ENCODE measurements around the gene TTC28.
"Not testable (repeated sequence)": the region's sequence is repeated elsewhere in the genome, so short reads cannot be mapped to it uniquely, and the experiment has no call there.

The TTC28 gene

DNA sequence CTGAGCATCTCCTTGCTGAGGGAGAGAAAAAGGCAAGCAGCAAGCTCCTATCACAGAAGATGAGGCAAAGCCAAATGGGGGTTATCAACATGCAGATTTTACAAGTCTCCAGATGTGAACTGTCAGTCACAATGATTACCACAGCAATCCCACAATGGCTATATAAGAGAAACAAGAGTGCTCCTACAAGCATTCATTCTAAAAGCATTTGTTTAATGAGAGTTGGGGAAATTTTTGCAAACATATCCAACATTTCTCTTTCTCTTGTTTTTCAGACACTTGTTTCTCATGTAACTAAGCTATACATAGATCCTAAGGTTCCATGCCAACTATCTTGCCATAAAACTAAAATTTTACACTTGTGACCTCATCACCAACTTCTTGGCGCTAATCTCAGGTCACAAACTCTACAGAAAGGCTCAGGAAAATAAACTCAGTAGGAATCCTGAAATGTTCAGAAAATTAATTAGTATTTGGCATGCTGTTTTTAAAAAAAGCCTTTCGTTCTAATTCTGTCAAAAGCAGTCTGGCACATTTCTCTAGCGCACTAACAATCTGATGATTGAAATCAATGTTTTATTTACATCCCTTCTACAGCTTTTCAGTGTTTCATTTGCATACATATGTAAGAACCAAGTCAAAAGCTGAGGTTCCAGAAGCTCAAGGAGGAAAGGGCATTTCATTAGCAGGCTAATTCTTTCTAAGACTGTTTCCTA, 199.5 kb downstream of the TTC28 start:
- DNase-seq: peak; percentile 20

GRCh38 chr22:28478564-28478963, 201.1 kb downstream of the TTC28 start:
- no peak for DNase-seq

- DNase-seq: no peak
Observed at GRCh38 chr22:28477556-28477955, 202.1 kb downstream of the TTC28 start.

GRCh38 chr22:28474330-28474729, 205.3 kb downstream of the TTC28 start:
- DNase-seq: no peak

- no peak for DNase-seq
Observed at GRCh38 chr22:28473258-28473657, 206.4 kb downstream of the TTC28 start.

GRCh38 chr22:28467055-28467454, 212.6 kb downstream of the TTC28 start:
- DNase-seq: not testable (repeated sequence)

- no peak for DNase-seq
Observed at GRCh38 chr22:28466399-28466798, 213.2 kb downstream of the TTC28 start.

GRCh38 chr22:28465841-28466240, 213.8 kb downstream of the TTC28 start:
- DNase-seq: no peak

DNA sequence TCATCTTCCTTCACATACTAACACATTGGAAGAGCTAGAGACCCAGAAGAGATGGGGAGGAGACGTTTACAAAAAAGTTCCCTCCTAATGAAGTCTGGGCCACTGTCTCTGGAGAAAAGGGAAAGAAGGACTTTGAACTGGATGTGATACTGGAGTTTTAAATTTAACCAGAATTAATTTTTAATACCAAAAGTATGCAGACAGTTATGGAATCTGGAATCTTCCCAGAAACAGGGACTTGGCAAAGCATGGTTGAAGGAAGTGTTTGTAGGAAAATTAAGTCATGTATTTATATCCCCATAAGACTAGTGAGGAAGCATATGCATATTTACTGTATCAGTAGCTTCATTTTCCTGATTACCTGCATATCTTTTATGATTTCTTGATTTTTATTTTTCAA, 215.5 kb downstream of the TTC28 start:
- no peak for DNase-seq

- DNase-seq: not testable (repeated sequence)
Observed at GRCh38 chr22:28463408-28463807, 216.2 kb downstream of the TTC28 start.

- DNase-seq: no peak
Observed at GRCh38 chr22:28462901-28463300, 216.7 kb downstream of the TTC28 start.

- DNase-seq: no peak
Observed at GRCh38 chr22:28462041-28462440, 217.6 kb downstream of the TTC28 start.

DNA sequence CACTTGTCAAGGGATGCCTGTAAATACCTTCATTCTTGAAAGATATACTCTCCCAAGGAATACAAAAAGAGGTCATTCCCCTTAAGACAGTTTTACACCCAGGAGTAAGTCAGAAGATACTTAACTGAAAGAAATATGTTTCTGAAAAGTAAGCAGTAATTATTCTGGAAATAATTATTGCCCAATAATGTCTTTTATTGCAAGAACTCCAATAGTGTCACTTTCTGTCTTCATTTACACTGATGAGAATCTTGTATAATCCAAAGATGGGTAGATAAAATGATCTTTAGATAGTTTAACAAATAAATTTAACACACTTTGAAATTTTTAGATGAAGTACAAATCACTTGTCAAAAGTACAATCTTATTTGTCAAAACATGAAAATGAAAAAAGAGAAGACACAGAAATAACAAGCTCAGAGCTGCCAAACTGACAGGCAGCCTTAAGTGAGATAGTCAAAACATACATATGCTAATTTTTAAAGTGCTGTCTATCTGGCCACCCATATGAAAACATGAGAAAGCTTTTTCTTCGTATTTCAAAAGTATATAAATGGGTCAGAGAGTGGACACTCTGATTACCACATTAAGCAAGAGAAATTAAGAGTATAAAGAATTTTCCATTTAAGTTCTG, 225.1 kb downstream of the TTC28 start:
- no peak for DNase-seq

GRCh38 chr22:28450109-28450508, 229.5 kb downstream of the TTC28 start:
- no peak for DNase-seq

- no peak for DNase-seq
Observed at GRCh38 chr22:28449041-28449440, 230.6 kb downstream of the TTC28 start.

DNA sequence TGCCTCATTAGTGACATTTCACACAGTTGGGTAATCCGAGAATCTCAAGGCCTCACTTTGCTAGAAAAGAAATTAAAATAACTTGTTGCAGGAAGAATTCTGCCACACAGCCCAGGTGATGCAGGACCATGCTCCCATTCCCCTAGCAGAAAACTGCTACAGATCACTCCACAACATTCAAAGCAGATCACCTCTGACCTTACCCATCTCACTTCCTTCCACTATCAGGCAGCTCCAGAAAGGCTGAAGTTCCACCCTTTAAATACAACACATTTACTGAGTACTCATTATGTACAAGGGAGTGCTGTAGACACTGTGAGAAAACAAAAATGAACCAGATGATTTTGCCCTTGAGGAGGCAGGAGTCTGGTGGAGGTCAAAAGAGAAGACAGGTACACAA, 231.0 kb downstream of the TTC28 start:
- no peak for DNase-seq

DNA sequence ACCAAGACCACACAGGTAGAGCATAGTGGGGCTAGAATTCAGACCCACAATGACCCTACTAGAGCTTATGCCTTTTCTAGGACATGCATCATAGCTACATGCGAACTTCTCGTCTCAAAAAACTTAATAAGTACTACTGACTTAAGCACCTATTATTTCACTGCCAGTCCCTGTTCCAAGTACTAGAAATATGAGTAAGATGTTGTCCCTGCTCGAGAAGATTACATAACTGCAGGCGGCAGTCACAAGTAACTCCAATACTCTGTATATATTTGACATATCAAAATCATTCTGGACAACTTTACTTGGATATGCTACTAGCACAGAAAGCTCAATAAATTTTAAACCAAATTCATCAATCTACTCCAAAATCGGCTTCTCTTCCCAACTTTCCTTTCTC, 235.0 kb downstream of the TTC28 start:
- DNase-seq: no peak

GRCh38 chr22:28443526-28443876, 236.1 kb downstream of the TTC28 start:
- peak; percentile 82 for DNase-seq

- peak; percentile 50 for DNase-seq
Observed at GRCh38 chr22:28442711-28443525, 236.7 kb downstream of the TTC28 start.

DNA sequence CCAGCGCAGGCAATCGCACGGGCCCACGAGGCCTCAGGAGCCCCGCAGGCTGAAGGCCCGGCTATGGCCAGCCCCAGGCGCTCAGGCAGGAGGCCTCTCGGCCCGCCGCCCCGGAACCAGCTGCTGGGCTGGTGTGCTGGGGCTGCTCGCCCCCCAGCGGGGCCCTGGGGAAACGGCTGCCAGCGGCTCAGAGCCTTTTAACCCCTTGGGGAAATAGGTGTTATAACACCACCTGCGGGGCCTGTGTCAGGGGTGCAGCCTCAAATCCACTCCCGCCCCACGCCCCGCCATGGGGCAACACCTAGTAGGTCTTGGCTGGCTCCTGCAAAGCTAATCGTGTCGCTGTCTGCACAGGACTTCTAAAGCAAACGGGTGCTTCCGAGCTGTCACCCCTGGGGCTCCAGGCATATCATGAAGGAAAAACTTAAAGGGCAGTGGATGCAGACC, 237.4 kb downstream of the TTC28 start:
- DNase-seq: peak; percentile 92

DNA sequence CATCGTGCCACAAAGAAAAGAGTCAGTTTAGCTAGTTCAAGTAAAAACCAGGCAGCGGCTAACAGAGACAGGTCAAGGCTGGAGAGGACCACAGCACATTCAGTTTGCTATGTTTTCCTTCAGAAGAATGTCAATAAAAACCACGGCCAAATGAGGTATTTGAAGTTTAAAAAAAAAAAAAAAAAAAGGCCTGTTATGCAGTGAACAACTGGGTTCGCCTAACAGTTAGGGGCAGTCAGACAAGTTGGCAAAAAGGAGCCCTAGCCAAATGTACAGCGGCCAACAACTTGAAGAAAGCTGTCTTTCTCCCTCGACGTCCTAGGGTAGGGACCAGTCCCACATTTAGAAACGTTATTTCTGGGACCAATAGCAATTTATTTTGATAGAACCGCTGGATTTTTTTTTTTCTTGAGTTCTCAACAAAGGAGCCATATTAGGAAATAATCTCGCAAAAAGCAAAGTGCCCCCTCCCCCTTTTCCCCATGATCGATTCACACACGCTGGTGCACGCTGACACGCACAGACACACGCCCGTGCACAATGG, 237.8 kb downstream of the TTC28 start:
- no peak for DNase-seq

GRCh38 chr22:28440592-28441390, 238.8 kb downstream of the TTC28 start:
- DNase-seq: peak; percentile 40
